ENCODE data around the gene XRCC4.
"Not testable (repeated sequence)": the region's sequence is repeated elsewhere in the genome, so short reads cannot be mapped to it uniquely, and the experiment has no call there.

Gene XRCC4

GRCh38 chr5:83076742-83077661 lies at the start of gene XRCC4, which contains the start of gene TMEM167A:
TSS of gene XRCC4 (plus strand) at chr5:83077547. CDS start at chr5:83104920, 27,373 bp downstream.
TSS of gene TMEM167A (minus strand) at chr5:83077394. CDS start at chr5:83077323, 71 bp downstream.
- peak; percentile 99 for DNase-seq (ENCODE audit: low read depth)

- peak; percentile 50 for DNase-seq (ENCODE audit: low read depth)
Measured at GRCh38 chr5:83029912-83030311, 47.4 kb upstream of the XRCC4 start.

DNA sequence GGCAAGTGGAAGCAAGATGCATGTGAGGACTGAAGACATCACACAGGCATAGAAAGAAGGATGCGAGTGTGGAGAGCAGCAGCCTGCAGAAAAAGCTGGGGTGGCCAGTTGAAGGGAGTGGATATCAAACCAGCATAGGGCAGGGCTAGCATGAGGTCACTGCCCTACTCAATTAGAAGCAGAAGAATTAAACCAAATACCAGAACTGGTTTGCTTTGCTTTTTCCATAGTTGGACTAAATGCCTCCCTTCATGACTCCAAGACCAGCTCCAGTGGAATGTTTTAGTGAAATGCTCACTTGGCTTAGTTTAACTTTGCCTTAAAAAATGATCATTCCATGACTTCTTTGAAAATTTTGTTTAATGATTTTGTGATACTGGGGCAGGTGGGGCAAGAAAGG lies 46.0 kb upstream of the XRCC4 start:
- DNase-seq (ENCODE audit: low read depth) = no peak

GRCh38 chr5:83034036-83034435 lies 43.3 kb upstream of the XRCC4 start:
- DNase-seq (ENCODE audit: low read depth) = no peak

DNA sequence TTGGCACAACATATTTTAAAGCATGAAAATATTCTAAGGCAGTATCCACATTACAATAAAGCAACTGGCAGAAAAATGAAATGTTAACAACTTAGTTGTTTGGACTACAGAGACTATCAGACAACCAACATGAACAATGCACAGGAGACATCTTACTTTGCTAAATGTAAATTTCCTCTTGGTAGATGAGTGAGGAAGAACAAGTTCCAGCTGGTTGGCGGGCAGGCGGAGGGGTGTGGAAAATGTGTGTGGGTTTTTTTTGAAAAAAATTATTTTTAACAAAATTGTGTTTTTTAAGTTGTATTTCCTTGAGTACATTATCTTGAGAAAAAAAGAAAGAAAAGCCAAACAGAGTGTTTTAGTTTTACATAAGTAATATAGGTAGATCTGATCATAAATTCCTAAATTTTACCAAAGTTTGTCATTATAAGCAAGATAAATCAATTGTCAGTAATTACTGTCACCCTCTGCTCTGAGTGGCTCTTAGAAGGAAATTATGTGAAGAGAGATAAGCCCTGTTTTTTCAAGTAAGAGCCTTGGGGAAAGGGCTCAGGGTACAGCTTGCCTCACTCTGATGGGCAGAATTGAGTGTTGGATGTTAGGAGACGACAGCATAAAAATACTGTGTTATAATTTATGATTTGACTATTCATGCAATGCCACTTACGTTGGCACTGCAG lies 42.7 kb upstream of the XRCC4 start:
- DNase-seq (ENCODE audit: low read depth) = no peak

- no peak for DNase-seq (ENCODE audit: low read depth)
Measured at GRCh38 chr5:83035373-83036100, 41.8 kb upstream of the XRCC4 start.

- no peak for DNase-seq (ENCODE audit: low read depth)
Measured at GRCh38 chr5:83036991-83037575, 40.3 kb upstream of the XRCC4 start.

DNA sequence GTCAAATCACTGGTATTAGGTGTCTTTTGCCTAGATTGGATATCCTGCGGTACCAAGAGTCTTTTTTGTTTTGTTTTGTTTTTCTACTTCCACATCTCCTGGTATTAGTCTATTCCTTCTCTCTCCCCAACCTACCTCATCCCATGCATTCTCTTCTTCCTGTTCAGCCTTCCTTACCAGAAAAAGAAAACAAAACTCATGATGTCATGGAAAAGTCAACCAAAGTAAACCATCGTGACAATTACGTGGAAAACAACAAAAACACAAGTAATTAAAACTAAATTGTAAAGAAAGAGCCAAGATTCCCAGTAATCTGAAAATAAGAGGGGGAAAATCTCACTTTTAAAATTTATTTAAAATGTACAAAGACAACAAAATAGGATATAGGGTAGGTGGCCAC lies 38.4 kb upstream of the XRCC4 start:
- DNase-seq (ENCODE audit: low read depth) = no peak

DNA sequence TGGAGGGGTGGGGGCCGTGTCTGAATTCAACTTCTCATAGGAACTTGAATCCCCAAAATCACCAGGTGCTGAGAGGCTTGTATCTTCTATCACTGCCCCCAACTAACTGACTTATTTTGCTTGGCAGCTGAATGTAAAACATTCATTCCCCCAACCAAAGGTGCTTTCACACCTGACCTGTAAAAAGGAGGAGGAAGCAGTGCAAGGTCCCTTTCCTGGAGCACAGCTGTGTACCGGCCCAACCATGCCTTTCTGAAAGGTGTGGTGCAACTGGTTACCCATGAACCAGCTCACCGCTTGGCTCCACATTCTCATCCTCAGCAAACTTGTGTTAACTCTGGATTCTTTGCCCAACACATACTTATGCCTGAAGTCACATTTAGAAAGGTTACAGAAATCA lies 34.8 kb upstream of the XRCC4 start:
- no peak for DNase-seq (ENCODE audit: low read depth)

DNA sequence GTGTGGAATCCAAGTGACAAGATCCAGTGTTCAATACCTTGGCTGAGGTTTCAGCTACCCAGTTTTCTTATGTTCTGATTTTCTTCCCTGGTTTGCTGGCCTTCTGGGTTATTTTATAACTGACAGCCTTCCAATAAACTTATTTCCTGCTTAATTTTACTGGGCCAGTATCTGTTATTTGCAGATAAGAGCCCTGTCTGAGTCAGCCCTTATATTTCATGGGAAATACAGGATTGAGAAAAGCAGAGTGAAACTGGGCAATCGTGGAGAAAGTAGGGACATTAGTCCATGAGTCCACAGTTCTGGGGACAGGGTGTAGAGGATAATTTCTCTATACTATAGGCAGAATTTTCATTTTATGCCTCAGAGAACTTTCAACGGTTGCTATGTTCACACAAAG lies 32.4 kb upstream of the XRCC4 start:
- no peak for DNase-seq (ENCODE audit: low read depth)

DNA sequence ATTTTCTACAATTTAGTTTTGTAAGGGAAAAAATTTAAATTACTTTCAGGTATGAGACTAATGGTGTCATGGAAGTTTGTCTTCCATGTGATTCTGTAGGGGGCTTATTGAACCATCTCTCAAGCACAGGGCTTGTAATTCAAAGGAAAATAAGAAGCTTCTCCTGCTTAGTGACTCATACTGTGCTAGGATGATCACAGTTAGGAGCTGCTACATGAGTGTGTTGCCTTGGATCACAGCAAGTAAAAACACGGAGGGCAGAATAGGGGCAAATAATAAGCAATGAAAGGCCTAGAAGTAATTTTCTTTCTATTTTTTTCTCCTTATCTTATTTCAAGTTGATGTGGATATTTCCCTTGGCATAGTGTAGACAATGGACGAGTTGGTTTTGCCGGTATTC lies 29.1 kb upstream of the XRCC4 start:
- DNase-seq (ENCODE audit: low read depth) = no peak

DNA sequence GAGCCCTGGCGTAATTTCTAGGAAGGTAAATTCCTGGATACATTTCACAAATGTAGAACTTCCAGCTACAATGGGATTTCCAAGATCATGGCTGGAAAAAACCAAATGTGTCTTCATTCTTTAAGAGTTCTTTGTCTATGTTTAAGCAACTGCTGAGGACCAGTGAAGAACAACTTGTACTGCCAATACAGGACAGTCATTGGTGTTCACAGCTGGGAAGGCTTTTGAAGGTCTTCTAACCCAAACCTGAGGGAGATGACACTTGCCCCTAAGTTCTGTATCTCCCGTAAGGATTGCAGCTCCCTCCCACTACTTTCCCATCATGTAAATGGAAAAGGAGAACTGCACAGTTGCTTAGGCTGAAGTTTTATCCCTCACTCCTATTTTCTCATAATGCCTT lies 28.5 kb upstream of the XRCC4 start:
- DNase-seq (ENCODE audit: low read depth) = no peak

DNA sequence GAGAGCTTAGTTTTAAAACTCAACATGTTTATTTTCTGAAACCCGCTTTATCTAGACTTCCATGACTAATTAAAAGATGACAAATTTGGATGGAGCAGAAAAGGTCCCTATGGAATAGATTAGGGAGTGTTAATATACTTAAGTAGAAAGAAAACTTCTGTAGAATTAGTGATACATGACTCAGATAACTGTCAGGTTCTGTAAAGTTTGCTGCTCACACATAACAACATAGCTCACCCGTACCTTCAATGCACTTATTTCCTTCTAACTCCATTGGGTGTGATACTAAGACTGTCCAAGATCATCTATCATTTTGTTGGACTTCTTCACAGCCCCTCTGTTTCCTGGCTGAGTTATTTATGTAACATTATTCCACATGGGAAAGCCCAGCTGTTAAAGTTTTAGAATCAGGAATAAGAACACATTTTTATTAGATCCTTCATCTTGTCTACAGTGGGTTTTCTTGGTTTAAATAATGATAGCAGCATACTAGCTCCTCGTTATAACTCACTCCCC lies 27.9 kb upstream of the XRCC4 start:
- no peak for DNase-seq (ENCODE audit: low read depth)

GRCh38 chr5:83050723-83051340 lies 26.5 kb upstream of the XRCC4 start:
- no peak for DNase-seq (ENCODE audit: low read depth)

- DNase-seq (ENCODE audit: low read depth) = no peak
Measured at GRCh38 chr5:83055166-83055565, 22.2 kb upstream of the XRCC4 start.

DNA sequence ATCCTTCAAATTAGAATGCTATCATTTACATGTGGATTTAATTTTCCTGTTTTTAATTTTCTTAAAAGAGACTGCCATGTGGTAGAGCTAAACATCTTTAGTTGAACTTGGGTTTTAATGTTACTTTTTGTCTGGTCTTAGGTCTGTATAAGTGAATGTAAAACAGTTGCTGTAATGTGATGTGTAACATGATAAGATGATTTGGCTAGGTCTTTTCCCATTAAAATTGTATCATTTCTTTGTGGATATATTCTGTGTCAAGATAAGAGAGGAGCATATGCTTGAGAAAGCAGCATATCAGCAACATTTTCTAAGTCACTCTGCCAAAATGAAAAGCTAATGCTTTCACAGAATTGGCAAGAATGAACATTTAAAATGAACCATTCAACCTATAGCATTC lies 18.6 kb upstream of the XRCC4 start:
- DNase-seq (ENCODE audit: low read depth) = no peak

GRCh38 chr5:83059341-83059740 lies 18.0 kb upstream of the XRCC4 start:
- DNase-seq (ENCODE audit: low read depth) = no peak

GRCh38 chr5:83066548-83067110 lies 10.7 kb upstream of the XRCC4 start:
- no peak for DNase-seq (ENCODE audit: low read depth)

- DNase-seq (ENCODE audit: low read depth) = not testable (repeated sequence)
Measured at GRCh38 chr5:83067377-83067776, 10.0 kb upstream of the XRCC4 start.

- DNase-seq (ENCODE audit: low read depth) = no peak
Measured at GRCh38 chr5:83069096-83069799, 8.1 kb upstream of the XRCC4 start.
